HG02981 (cell line): ENCODE measurements around the gene ZNF132.
"Not testable (repeated sequence)": the region's sequence is repeated elsewhere in the genome, so short reads cannot be mapped to it uniquely, and the experiment has no call there.

ENCODE experiments used
- ATAC-seq: cut with Tn5 transposase; IDR thresholded peaks from one replicate; pipeline ENCODE4 v1.9.1; 2021; ENCODE audit warnings: mild to moderate bottlenecking, moderate library complexity; ENCODE audit not compliant: unreplicated experiment

The ZNF132 gene

DNA sequence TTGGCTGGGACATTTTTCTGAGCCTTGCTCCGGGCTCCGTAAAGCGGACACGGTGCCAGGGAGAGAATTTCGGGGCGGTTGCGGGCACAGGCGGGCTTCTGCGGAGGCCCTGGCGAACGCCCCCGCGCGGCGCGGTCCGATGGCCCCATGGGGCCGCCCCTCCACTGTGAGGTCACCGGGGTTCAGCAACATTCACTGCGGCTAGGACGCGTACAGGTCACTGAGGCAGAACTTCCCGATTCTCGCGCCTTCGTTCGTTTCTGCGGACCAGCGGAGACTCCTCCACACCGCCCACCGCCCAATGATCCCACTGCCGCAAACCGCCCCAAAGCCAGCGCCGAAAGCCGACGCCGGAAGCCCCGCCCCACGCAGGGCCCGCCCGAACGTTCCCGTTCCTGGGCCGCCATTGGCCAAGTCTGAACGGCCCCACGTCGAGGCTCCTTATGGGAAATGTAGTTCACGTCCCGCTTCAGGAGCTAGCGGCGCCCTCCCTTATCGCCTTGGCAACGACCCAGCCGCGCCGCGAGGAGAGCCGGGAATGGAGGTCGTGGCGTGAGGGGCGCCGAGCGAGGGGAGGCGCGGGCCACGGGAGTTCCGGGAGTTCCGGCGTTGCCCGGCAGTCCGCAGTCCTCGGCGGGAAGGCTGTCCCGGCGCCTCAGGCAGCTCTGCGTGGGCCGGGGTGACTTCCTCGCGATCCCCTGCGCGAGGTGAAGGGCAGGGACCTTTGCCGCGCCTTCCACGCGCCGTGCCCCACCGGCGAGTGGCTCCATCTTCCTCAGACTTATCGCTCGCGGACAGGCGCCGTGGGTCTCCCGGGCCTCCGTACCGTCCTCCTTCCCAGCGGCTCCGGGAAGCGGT lies 31.6 kb downstream of the ZNF132 start, which contains the start of gene ZNF584:
ZNF584 (plus strand) TSS at position 498 of the 858 bp plus-strand sequence. CDS start 499 bp downstream, outside the sequence.
- ATAC-seq = peak; percentile 94

DNA sequence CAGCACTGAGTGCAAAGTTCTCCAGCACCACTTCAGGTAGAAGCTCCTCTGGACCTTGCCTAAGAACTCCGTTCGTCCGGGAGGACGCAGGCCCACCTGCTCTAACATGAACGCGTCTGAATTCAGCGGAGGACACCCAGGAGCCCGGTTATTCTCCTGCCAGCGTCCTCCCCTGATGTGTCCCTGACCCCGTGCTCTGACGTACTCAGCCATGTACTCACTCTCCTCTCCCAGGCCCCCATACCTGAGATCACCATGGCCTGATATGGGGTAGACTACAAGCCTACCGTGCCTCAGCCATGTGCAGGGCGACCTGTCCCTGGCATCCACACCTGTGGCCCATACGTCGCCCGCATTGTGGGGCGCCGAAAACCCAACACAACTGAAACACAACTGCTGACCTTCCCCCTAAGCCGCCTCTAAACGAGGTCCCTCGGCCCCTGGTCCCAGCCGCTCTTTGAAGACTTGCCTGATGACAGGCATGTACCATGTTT lies 32.2 kb downstream of the ZNF132 start:
- ATAC-seq = peak; percentile 8

DNA sequence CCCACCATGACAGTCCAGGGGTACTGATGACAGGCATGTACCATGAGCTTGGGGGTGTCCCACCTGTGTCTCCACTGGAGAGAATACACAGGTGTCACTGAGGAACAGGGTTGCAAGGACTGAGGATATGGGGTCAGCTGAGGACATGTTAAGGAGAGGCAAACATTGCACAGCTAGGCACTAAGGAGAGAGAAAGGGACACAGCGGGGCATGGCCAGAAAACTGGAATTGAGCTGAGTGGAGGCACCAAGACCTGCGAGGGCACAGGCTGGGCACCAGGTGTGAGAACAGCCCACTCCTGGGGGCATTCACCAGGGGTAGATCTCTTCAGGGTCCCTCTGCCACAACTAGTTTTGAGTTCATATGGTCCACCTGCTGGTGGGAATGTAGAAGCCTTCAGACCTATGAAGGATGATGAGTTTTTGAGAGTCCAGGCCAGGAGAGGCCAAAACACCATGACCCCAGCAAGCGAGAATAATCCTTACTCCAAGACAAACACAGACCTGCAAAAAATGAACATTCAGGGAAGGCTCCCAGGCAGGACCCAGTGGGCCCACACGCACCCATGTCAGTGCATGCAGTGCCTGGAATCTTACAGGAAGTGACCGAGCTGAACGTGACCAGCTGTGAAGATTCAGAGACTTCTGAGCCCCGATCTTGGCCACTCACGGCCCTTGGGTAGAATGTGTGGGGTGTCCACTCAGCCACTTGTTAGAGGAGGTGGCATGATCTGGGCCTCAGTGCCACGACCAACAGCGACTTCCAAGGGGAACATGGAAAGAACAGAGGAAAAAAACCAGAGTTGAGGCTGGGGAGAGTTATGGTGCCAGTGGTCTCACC lies 32.9 kb downstream of the ZNF132 start:
- ATAC-seq = no peak

DNA sequence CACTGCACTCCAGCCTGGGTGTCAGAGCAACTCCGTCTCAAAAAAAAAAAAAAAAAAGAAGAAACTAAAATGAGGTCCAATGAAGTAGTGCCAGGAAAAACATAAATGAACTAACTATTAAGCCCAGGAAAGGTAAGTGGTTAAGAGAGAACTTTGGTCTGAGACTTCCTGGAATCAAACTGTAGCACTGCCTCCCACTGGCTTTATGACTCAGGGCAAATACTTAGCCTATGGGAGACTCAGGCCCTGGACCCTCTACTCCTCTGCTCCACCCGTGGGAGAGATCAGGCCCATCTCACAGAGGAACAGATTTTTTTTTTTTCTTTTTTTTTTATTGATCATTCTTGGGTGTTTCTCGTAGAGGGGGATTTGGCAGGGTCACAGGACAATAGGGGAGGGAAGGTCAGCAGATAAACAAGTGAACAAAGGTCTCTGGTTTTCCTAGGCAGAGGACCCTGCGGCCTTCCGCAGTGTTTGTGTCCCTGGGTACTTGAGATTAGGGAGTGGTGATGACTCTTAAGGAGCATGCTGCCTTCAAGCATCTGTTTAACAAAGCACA lies 36.0 kb downstream of the ZNF132 start:
- not testable (repeated sequence) for ATAC-seq

DNA sequence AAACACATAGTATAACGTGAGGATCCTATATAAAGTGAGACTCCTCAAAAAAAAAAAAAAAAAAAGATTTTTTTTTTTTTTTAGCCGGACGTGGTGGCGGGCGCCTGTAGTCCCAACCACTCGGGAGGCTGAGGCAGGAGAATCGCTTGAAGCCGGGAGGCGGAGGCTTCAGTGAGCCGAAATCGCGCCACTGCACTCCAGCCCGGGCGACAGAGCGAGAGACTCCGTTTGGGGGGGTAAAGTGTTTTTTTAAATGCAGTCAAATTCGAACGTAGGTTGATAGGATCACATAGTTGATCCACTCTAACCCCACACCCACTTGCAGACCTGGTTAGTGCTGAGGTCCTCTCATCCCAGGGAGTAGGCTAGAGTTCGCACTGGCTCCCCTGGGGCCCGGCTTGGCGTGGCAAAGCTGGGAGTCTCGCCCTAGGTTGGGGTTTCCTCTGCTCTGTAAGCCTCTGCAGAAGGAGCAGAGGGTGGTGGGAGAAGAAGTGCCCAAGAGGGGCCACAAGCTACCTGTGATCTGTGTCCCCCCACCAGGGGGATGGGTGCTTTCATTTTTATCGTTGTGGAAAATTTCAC lies 38.0 kb downstream of the ZNF132 start:
- no peak for ATAC-seq

DNA sequence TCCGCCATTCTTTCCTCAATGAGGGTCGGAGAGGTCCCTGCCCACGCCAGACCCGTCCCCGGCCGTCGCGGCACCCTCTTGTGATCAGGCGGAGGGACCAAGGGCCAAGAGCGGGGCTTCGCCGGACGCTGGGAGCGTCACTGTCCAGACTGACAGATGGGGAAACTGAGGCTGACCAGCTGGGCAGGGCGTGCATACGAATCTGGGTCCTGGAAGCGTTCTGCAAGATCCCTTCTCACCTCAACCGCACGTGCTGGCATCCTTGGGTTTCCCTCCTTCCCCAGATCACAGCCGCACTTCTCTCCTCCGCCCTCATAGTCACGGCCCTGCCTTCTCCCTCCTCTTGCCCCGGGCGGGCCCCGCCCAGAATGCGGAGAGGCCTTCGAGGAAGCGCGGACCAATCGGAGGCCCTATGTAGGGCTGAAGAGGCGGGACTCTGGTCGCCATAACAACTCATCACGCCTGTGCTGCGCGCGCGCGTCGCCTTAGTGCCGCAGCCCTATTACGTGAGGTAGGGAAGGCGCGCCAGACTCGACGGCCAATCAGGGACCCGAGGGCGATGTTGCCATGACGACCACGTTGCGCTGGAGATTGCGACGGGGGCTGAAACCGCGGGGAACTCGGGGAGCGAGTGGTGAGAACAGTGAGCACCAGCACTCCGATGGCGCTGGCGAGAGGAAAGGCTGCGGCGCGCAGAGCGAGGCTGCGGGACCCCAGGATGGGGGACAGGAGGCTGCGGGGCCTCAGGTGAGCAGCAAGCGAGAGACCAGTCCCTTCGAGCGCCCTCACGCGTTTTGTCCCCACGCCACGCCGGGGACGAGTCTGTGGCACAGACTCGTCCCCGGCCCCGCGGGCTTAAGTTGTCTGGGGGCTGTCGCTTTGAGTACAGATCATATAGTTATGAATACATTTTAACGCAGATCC lies 38.8 kb downstream of the ZNF132 start:
- ATAC-seq = peak; percentile 98

DNA sequence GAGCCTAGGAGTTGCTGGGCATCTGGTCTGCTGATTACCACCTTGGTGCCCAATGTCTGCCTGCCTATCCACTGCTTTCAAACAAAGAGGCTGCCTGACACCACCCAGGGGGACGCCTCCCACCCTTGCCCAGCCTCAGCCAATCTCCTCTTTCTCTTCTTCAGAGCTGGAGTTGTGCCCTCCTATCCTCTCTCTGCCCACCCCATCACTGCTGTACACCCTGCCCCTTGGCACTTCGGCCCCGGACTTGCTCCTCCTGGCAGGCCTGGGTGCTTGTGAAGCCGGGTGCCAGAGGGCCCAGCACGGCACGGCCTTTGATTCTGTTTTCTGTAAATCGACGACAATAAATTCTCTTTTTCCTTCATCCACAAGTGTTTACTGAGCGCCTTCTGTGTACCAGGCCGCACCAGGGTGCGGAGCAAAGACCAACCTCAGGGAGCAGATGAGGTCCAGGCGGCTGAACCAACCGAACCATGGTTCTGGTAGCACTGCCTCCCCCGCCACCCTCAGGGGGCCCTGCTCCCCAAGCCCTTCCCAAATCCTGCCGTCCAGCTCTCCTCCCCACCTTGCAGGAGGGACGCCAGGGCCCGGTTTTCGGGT lies 39.5 kb downstream of the ZNF132 start:
- no peak for ATAC-seq

DNA sequence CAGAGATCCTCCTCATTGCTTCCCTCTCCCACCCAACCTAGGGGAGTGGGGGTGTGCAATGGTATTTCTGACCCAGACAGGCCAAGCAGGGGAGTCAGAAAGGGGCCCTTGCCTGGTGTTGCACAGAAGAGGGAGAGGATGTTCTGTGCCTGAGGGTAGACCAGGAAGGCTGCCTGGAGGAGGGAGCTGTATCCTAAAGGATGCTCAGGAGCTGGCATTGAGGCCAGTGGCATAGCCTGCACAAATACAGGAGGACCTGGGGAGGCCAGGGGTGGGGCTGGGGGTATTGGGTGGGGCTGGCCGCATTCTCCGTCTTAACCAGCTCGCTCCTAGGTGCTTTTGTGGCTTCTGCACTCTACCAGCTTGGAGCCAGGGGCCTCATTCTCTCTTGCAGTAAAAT lies 40.0 kb downstream of the ZNF132 start:
- no peak for ATAC-seq

DNA sequence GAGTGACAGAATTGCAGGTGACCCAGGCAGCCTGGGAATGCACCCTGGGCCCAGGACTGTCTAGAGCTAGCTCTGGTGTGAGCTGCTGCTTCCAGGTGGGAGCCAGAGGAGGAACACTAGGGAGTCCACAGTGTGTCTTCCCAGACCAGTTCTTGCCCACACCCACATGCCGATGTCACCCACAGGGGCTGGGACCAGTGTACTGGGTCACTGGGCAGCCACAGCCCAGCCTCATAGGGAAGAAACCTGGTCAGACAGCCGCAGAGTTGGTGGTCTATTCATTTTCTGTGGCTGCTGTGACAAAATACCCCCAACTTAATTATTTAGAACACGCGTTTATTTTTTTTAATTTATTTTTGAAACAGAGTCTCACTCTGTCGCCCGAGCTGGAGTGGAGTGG lies 41.4 kb downstream of the ZNF132 start:
- no peak for ATAC-seq

DNA sequence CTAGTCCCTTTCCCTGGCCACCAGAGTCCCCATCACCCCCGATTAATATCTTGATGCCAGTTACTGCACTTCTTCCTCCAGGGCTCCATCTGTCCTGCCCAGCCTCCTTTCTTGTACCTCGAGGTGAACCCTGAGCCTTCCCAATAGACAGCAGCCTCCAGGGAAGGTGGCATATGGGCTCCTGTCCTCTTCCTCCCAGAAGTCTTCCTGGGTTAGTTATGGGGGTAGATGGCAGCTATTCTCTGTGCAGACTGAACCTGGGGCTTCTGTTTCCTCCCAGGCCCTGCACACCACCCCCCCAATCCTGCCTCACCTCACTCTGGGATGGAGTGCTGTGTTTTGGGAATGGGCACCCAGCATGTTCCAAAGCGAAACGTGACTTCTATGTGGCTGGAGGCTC lies 41.9 kb downstream of the ZNF132 start:
- ATAC-seq = no peak

DNA sequence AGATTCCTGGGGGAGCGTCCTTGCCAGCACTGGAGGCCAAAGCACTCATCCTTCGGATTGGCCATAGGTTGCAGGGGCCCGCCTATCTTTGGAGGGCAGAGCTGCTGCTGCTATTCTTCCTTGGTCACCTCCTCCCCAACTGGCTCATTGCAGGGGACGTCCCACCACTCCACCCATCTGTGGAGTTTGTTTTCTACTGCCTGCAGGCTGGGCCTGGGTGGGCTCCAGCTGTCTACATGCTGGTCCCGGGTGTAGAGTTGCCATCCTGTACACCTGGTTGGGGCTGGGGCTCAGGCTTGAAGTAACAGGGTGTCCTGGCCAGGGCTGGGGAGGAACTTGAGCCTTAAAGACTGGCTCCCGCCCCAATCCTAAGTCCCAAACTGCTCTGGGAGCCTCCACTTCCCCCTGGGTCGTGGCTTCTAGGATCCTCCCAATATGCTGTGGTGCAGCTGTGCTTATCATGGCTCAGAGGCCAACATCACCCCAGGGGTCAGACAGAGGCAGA lies 42.4 kb downstream of the ZNF132 start:
- ATAC-seq = no peak

DNA sequence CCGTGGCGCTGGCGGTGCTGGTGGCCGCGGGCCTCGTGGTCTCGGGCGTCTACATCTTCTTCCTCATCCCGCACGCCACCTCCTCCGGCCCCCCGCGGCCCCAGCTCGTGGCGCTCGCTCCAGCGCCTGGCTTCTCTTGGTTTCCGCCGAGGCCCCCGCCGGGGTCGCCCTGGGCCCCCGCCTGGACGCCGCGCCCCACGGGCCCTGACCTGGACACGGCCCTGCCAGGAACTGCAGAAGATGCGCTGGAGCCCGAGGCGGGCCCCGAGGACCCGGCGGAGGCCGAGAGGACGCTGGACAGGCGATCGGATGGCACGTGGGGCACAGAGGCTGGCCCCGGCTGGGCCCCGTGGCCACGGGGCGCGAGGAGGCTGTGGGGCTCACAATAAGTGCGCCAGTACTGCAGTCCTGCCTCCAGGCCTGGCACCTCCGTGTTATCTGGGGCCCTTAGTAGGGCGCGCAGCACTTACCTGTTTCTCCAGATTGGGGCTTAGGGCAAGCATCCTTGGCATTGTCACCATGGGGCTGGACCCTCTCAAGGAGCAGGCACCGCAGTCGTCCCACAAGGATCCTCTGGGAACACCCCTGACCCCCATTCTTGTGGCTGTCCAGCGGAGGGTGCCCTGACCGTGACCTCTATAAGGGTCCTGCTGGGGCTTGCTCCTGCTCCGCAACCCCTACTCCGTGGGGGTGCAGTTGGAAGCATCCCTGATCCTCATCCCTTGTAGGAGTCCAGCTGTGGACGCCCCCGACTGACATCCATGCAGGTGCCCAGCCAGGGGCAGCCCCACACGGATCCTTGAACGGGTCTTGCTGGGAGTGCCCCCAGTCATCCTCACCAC lies 43.0 kb downstream of the ZNF132 start:
- ATAC-seq = no peak

DNA sequence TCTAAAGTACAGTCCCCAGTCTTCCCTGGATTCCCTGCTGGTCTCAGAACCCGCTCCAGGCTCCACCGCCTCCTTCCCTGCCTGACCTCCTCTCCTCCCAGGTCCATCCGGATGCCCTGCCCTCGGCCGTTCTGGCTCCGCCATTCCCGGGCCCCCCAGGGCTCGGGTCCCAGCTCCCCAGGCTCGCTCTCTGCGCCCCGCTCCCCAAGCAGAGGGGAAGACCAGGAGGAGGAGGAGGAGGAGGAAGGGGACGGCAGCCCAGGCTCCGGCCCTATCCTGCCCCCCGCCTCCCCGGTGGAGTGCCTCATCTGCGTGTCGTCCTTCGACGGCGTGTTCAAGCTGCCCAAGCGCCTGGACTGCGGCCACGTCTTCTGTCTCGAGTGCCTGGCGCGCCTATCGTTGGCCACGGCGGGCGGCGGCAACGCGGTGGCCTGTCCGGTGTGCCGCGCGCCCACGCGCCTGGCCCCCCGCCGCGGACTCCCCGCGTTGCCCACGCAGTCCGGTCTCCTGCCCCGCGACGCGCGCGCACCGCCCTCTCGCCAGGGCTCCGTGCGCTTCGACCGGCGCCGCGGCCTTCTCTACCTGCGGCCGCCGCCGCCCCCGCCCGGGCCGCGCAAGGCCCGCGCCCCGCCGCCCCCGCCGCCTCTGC lies 43.9 kb downstream of the ZNF132 start:
- no peak for ATAC-seq

DNA sequence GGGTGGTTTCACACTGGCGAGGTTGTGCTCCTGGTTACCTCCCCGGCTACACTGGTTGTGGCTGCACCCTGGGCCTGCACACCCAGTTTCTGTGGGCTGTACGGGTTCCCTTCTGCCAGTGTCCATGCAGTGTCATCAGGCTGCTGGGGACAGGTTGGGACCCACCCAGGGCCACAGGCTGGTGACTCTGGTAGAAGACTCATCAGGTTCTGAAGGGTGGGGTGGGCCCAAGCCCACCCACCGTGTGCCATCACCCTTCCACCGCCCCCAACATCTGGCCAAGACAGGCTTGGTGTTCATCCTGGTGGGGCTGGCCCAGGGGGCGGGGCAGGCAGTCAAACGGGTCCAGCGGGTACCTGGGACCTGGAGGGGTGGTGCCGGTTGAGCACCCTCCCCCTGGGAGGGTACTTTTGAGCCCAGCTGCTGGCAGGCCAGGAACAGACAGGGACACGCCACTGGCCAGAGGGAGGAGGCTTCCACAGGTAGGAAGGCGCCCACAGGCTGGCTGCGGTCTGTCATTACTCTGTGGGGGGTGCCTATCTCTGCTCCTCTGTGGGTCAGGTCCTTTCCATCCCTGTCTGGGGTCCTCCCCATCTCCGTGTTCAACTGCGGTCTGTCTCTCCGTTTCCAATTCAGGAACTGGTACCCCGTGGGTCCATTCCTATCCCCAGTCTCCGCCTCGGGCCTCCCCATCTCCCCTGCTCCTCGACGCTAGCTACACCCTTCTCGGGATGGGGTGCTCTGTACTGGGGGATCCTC lies 44.6 kb downstream of the ZNF132 start, which contains the start of gene RNF225:
RNF225 (plus strand) TSS at position 437 of the 759 bp plus-strand sequence. CDS start 434 bp downstream, outside the sequence.
- no peak for ATAC-seq

DNA sequence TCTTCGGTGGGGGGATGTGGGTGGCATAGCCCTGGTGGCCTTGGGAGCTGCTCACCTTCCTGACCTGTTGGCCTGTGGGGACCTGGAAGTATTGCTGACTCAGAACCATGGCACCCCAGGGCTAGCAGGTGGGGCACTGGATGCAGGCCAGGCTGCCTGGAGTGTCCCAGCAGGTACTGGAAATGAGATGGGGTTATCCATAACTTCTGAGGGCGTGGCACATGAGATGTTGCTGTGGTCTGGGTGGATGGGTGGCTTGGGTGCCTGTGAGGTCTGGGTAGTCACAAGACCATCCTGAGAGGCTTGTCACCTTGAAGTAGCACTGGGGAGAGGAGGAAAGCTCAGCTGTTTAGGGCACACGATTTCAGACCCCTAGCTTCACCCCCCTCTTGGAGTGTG lies 45.1 kb downstream of the ZNF132 start:
- no peak for ATAC-seq

DNA sequence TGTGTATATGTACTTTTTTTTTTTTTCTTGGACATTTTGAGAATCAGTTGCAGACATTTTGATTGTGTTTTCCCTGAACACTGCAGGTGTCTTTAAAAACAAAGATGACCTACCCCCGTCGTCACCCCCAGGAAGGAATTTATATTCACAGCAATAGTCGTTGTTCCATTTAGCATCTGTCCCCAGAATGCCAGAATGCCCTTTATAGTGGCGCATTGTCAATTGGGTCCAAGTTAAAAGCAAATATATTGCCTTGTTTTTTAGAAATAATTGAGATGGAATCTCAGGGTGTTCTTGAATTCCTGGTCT lies 46.3 kb downstream of the ZNF132 start:
- ATAC-seq = no peak
